H1 (cell line): Measurements from ENCODE around the gene ME3. TPM values are rescaled to one million over a fixed set of nuclear protein-coding genes. Genes with fewer than 3 reads are reported as not detected.

Experiments
- CTCF ChIA-PET: fragments of 300-600 bp; sonication (Branson Sonifier 250); formaldehyde crosslinking; loops from one replicate; lab custom pipeline; 2021; ENCODE audit not compliant: partially characterized antibody; lab: Charles Lee
- POLR2A ChIA-PET: fragments of 300-600 bp; sonication (Branson Sonifier 250); formaldehyde crosslinking; loops from one replicate; lab custom pipeline; 2021; ENCODE audit warnings: inconsistent platforms; ENCODE audit not compliant: partially characterized antibody; lab: Charles Lee
- DNase-seq, 2 experiments: peaks; one replicate each; pipeline versions ENCODE4 v3.0.0 to v3.0.0-alpha.2; 2010 to 2022; ENCODE audit warnings: low spot score in 2 of 2, low read depth in 1 of 2, mixed read lengths in 1 of 2
- FAIRE-seq: peaks from 2 replicates; lab custom pipeline; 2011; peaks lifted over from hg19 to GRCh38; lab: Jason Lieb, UNC
- H2AFZ ChIP-seq: 2 replicates; pipeline ENCODE4 v1.8.1; 2012; ENCODE audit warnings: low read length, inconsistent platforms
- H2AK5ac ChIP-seq: 2 replicates; pipeline ENCODE4 v1.6.1; 2013; ENCODE audit warnings: low read depth, low read length
- H2BK120ac ChIP-seq: replicated peaks from 2 replicates; pipeline ENCODE3; 2013; ENCODE audit warnings: low read depth, low read length, inconsistent platforms
- H2BK12ac ChIP-seq: 2 replicates; pipeline ENCODE4 v1.6.1; 2013; ENCODE audit warnings: low read depth, low read length
- H2BK15ac ChIP-seq: 2 replicates; pipeline ENCODE4 v1.6.1; 2013; ENCODE audit warnings: low read length
- H2BK20ac ChIP-seq: 2 replicates; pipeline ENCODE4 v1.6.1; 2013; ENCODE audit warnings: low read length
- H2BK5ac ChIP-seq: 2 replicates; pipeline ENCODE4 v1.6.1; 2013; ENCODE audit warnings: low read depth, low read length
- H3K14ac ChIP-seq: 2 replicates; pipeline ENCODE4 v1.6.1; 2013; ENCODE audit warnings: inconsistent platforms; ENCODE audit not compliant: insufficient read length
- H3K18ac ChIP-seq: 2 replicates; pipeline ENCODE4 v1.6.1; 2013; ENCODE audit warnings: low read length; ENCODE audit errors: extremely low read depth
- H3K23ac ChIP-seq: 2 replicates; pipeline ENCODE4 v1.6.1; 2013; ENCODE audit warnings: inconsistent platforms; ENCODE audit not compliant: insufficient read length
- H3K23me2 ChIP-seq: 2 replicates; pipeline ENCODE4 v1.6.1; 2013; ENCODE audit warnings: low read depth, low read length
- H3K27ac ChIP-seq: 2 replicates; pipeline ENCODE4 v1.6.1; 2011; ENCODE audit warnings: low read depth, low read length, inconsistent platforms
- H3K27me3 ChIP-seq, 4 experiments: replicated peaks in 1 of 4; 1 replicate in 1 of 4; 2 replicates in 3 of 4; pipeline versions ENCODE4 v1.6.1 to v1.8.1; 2011 to 2013; ENCODE audit warnings: low read length in 3 of 4, mild to moderate bottlenecking in 3 of 4, inconsistent platforms in 2 of 4, mixed read lengths in 2 of 4, moderate library complexity in 1 of 4; ENCODE audit not compliant: control insufficient read depth in 3 of 4, insufficient read depth in 3 of 4; ENCODE audit errors: extremely low read depth in 1 of 4
- H3K36me3 ChIP-seq, 4 experiments: 2 replicates each; pipeline versions ENCODE4 v1.6.1 to v1.8.1; 2011 to 2013; ENCODE audit warnings: mild to moderate bottlenecking in 4 of 4, low read length in 3 of 4, moderate library complexity in 2 of 4, control low read depth in 1 of 4, inconsistent platforms in 1 of 4; ENCODE audit not compliant: insufficient read depth in 4 of 4, control insufficient read depth in 2 of 4
- H3K4ac ChIP-seq: replicated peaks from 2 replicates; pipeline ENCODE3; 2013; ENCODE audit warnings: low read length, low read depth, mixed read lengths, inconsistent platforms; ENCODE audit not compliant: insufficient read length
- H3K4me1 ChIP-seq, 4 experiments: replicated peaks in 1 of 4; 1 replicate in 1 of 4; 2 replicates in 3 of 4; pipeline versions ENCODE4 v1.6.1 to v1.8.1; 2011 to 2013; ENCODE audit warnings: low read length in 3 of 4, inconsistent platforms in 2 of 4, mixed read lengths in 1 of 4; ENCODE audit not compliant: insufficient read depth in 4 of 4, control insufficient read depth in 3 of 4
- H3K4me2 ChIP-seq, 2 experiments: 2 replicates each; pipeline versions ENCODE4 v1.6.1 to v1.8.1; 2011 to 2013; ENCODE audit warnings: low read depth in 2 of 2, low read length in 2 of 2, control low read depth in 1 of 2, inconsistent platforms in 1 of 2, mild to moderate bottlenecking in 1 of 2; ENCODE audit not compliant: insufficient read depth in 1 of 2
- H3K4me3 ChIP-seq, 4 experiments: fragments of 200-600, 300-600 bp in 1 of 4; sonication (generic), shearing (Covaris generic), sonication (Bioruptor Twin) in 1 of 4; 2 replicates each; pipeline versions ENCODE4 v1.5.1 to v1.8.1; 2011 to 2016; ENCODE audit warnings: low read length in 4 of 4, low read depth in 3 of 4, control low read depth in 2 of 4, inconsistent platforms in 2 of 4, mild to moderate bottlenecking in 2 of 4, mixed read lengths in 1 of 4, moderate library complexity in 1 of 4; ENCODE audit not compliant: insufficient read depth in 2 of 4; ENCODE audit errors: extremely low read depth in 1 of 4
- H3K56ac ChIP-seq: replicated peaks from 2 replicates; pipeline ENCODE3; 2013; ENCODE audit warnings: low read depth, mild to moderate bottlenecking, mixed read lengths, low read length, inconsistent platforms; ENCODE audit not compliant: insufficient read length
- H3K79me1 ChIP-seq: 2 replicates; pipeline ENCODE4 v1.6.1; 2013; ENCODE audit warnings: low read depth, low read length, control low read depth
- H3K79me2 ChIP-seq, 2 experiments: 2 replicates each; pipeline versions ENCODE4 v1.6.1 to v1.8.1; 2012 to 2013; ENCODE audit warnings: low read length in 2 of 2, mild to moderate bottlenecking in 2 of 2, inconsistent platforms in 1 of 2; ENCODE audit not compliant: insufficient read depth in 2 of 2, control insufficient read depth in 1 of 2
- H3K9ac ChIP-seq, 4 experiments: replicated peaks in 1 of 4; 1 replicate in 1 of 4; 2 replicates in 3 of 4; pipeline versions ENCODE4 v1.6.1 to v1.8.1; 2011 to 2013; ENCODE audit warnings: low read depth in 3 of 4, low read length in 3 of 4, control low read depth in 2 of 4, mild to moderate bottlenecking in 2 of 4, moderate library complexity in 2 of 4, inconsistent platforms in 1 of 4; ENCODE audit errors: extremely low read depth in 1 of 4
- H3K9me3 ChIP-seq, 2 experiments: 2 replicates each; pipeline versions ENCODE4 v1.6.1 to v1.8.1; 2012 to 2013; ENCODE audit warnings: mild to moderate bottlenecking in 2 of 2, moderate library complexity in 2 of 2, control low read depth in 1 of 2, inconsistent platforms in 1 of 2, low read depth in 1 of 2, low read length in 1 of 2, mixed read lengths in 1 of 2; ENCODE audit not compliant: insufficient read depth in 2 of 2
- H4K20me1 ChIP-seq, 2 experiments: replicated peaks in 1 of 2; 2 replicates each; pipeline versions ENCODE3 to v1.8.1; 2011 to 2013; ENCODE audit warnings: inconsistent platforms in 2 of 2, low read length in 2 of 2, mild to moderate bottlenecking in 1 of 2; ENCODE audit not compliant: insufficient read depth in 2 of 2, control insufficient read depth in 1 of 2
- H4K5ac ChIP-seq: 2 replicates; pipeline ENCODE4 v1.6.1; 2013; ENCODE audit warnings: low read length, low read depth, mixed read lengths, inconsistent platforms; ENCODE audit not compliant: insufficient read length
- H4K8ac ChIP-seq: 2 replicates; pipeline ENCODE4 v1.8.0; 2013; ENCODE audit warnings: mild to moderate bottlenecking, moderate library complexity, low read length, inconsistent platforms; ENCODE audit not compliant: insufficient read depth; ENCODE audit errors: extremely low read depth
- H4K91ac ChIP-seq: replicated peaks from 2 replicates; pipeline ENCODE3; 2013; ENCODE audit warnings: low read length, mixed read lengths, inconsistent platforms; ENCODE audit not compliant: insufficient read length
- BACH1 ChIP-seq: IDR thresholded peaks from 2 replicates; pipeline ENCODE4 v1.6.1; 2012; ENCODE audit warnings: low read length, improper control_type of control experiment
- PHF8 ChIP-seq: fragments of 200-600 bp; sonication (generic); conservative IDR thresholded peaks from 2 replicates; pipeline ENCODE4 v1.7.1; 2012; ENCODE audit warnings: low read depth, mild to moderate bottlenecking, inconsistent platforms, low read length, moderate library complexity
- RBBP5 ChIP-seq: IDR thresholded peaks from 2 replicates; pipeline ENCODE4 v1.7.1; 2012; ENCODE audit warnings: low read depth, mild to moderate bottlenecking, inconsistent platforms, low read length, moderate library complexity, borderline replicate concordance
- RNF2 ChIP-seq: fragments of 200-900, 300-1000 bp; sonication (generic); IDR thresholded peaks from 2 replicates; pipeline ENCODE4 v1.7.1; 2016; ENCODE audit warnings: borderline replicate concordance, low read depth, mild to moderate bottlenecking, antibody characterized with exemption, low read length; ENCODE audit not compliant: poor library complexity, severe bottlenecking; ENCODE audit errors: missing control alignments
- SIN3A ChIP-seq, 2 experiments: IDR thresholded peaks in 1 of 2; conservative IDR thresholded peaks in 1 of 2; 2 replicates each; pipeline ENCODE4 v1.6.1; 2011 to 2012; ENCODE audit warnings: low read length in 2 of 2, improper control_type of control experiment in 1 of 2, low read depth in 1 of 2, mild to moderate bottlenecking in 1 of 2
- SIX5 ChIP-seq: IDR thresholded peaks from 2 replicates; pipeline ENCODE4 v1.6.1; 2011; ENCODE audit warnings: mild to moderate bottlenecking, low read depth, low read length
- TEAD4 ChIP-seq: IDR thresholded peaks from 2 replicates; pipeline ENCODE4 v1.6.1; 2012; ENCODE audit warnings: low read depth, low read length, inconsistent platforms, mixed read lengths
- WGBS, 2 experiments: shearing (Covaris generic) in 1 of 2; methylation state at CpG; one replicate each; pipeline versions ENCODE4 v1.1.6 to v1.1.7; 2013 to 2015; ENCODE audit warnings: low lambda C conversion rate in 2 of 2, mixed read lengths in 2 of 2, inconsistent platforms in 1 of 2, low coverage in 1 of 2, missing lambda C conversion rate in 1 of 2; ENCODE audit not compliant: insufficient replicate concordance in 2 of 2, insufficient coverage in 1 of 2, insufficient read length in 1 of 2; ENCODE audit errors: extremely low coverage in 1 of 2, missing lambda C conversion rate in 1 of 2; 5-methylcytosine and 5-hydroxymethylcytosine counted together
- polyA plus RNA-seq, 7 experiments: library from polyadenylated mRNA; depleted of rRNA in 3 of 7; stranded (reverse) in 5 of 7; unstranded in 2 of 7; fragments of >200 nt in 5 of 7; fragments of 200-250 nt in 2 of 7; gene quantifications; 1 replicate in 5 of 7; 2 replicates in 1 of 7; 4 replicates in 1 of 7; pipeline versions ENCODE4 v1.2.1 to v1.2.3, GENCODE V29; 2011 to 2013; ENCODE audit warnings: missing spikeins in 2 of 7, mixed read lengths in 2 of 7
- total RNA-seq: library from RNA; stranded (reverse); fragmentation: NEBNext Ultra II Directional; extraction: Animal tissue kit (Norgen Biotek cat#: 25700); gene quantifications from 2 replicates; pipeline ENCODE4 v1.2.1, GENCODE V29; 2021
- TF ChIP-seq, protein P1 (sequence below): IDR thresholded peaks from 2 replicates; pipeline ENCODE4 v1.6.1; 2012; ENCODE audit warnings: inconsistent platforms

The ME3 gene
- total and polyA plus RNA-seq, 2 of the 8 experiments (the other 6 are each of a cell fraction or from before 2014, with no cell fraction given): 1.5 to 2.8 TPM

DNA sequence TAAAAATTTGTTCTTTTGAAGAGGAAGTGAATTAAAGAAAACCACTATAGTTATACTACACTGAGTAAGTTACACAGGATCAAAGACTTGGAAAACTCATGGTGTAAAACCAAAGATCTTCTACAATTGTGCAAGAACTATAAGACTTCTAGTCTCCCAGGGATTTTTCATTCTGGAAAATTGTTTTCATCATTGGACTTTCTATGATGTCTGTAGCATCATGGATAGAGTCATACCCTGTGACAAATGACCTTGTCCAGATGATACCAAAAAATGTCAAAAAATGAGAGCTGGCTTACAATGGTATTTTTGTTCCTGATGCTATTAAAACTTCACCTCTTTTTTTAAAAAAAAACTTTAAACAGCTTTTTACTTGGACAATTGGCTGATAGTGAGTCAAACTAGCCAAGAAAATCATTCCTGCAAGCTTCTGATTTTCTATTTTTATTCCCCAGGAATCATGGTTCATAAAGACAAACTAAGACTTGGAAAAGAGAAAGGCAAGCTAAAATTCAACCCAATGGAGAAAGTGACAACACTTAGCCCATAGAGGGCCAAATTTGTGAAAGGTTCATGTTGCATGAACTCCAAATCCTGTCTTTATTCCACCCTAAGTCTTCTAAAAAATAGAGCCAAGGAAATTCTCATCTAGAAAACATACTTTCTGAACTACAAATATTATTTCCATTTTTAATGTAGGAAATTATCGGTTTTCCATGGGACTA lies 30.7 kb downstream of the ME3 start:
- DNase-seq (no peak), FAIRE-seq (no peak)
- no peaks in the 10 kb centered on the region for H3K79me2 ChIP-seq
- H3K27ac ChIP-seq: no peak overlapping the region
- no peak overlapping the region for H2BK15ac ChIP-seq
- H3K36me3 ChIP-seq: no peaks in the 10 kb centered on the region
- no peak overlapping the region for H2AFZ ChIP-seq
- H3K4me3 ChIP-seq: no peak overlapping the region
- no peak for TF ChIP-seq RNF2
- TF ChIP-seq, protein P1, sequence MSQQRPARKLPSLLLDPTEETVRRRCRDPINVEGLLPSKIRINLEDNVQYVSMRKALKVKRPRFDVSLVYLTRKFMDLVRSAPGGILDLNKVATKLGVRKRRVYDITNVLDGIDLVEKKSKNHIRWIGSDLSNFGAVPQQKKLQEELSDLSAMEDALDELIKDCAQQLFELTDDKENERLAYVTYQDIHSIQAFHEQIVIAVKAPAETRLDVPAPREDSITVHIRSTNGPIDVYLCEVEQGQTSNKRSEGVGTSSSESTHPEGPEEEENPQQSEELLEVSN: no peak
- TF ChIP-seq TEAD4: no peak
- TF ChIP-seq BACH1: no peak
- TF ChIP-seq SIN3A (conservative IDR thresholded peaks at IDR 0.05 in 1 of 2, IDR thresholded peaks at IDR 0.05 in 1 of 2; ENCODE audit: low read depth in 1 of 2, low read length in 2 of 2): no peak
- no peak for TF ChIP-seq SIX5
- TF ChIP-seq RBBP5: no peak
- no peak for TF ChIP-seq PHF8
- no peak overlapping the region for H3K18ac ChIP-seq
- H2BK20ac ChIP-seq: no peak overlapping the region
- no peak overlapping the region for H4K91ac ChIP-seq
- H4K8ac ChIP-seq: no peak overlapping the region
- H3K23me2 ChIP-seq: no peaks in the 10 kb centered on the region
- no peak overlapping the region for H3K14ac ChIP-seq
- H2BK5ac ChIP-seq: no peak overlapping the region
- POLR2A ChIA-PET: no interaction called here
- H2BK12ac ChIP-seq: no peak overlapping the region
- no peak overlapping the region for H3K4ac ChIP-seq
- no peak overlapping the region for H3K9ac ChIP-seq
- H4K5ac ChIP-seq: no peak overlapping the region
- H3K27me3 ChIP-seq: no peaks in the 10 kb centered on the region
- H3K4me2 ChIP-seq: no peak overlapping the region
- CTCF ChIA-PET: interaction anchor here (0.7 to 2.0 kb wide), 7 partner anchors 8 to 108 kb away, joined by 3 to 8 read pairs (median 4); no protein-coding TSS in a partner anchor
- H3K79me1 ChIP-seq: no peaks in the 10 kb centered on the region
- H3K23ac ChIP-seq: no peak overlapping the region
- H4K20me1 ChIP-seq: no peaks in the 10 kb centered on the region
- H3K4me1 ChIP-seq: no peaks in the 10 kb centered on the region
- no peak overlapping the region for H2AK5ac ChIP-seq
- H2BK120ac ChIP-seq: no peak overlapping the region
- no peak overlapping the region for H3K56ac ChIP-seq
- WGBS, 2 experiments: 89% methylated on average over 1 of the region's 1 CpG; no CpG with 5 or more reads in 1 of the 2 experiments
- no peaks in the 10 kb centered on the region; a peak in 1 of 4 replicates for H3K9me3 ChIP-seq
